Left lobe of liver (tissue), 2 donors: ENCODE results near the gene PANX3. TPM values are rescaled to one million over a fixed set of nuclear protein-coding genes. Genes with fewer than 3 reads are reported as not detected.
A peak's percentile ranks its signal among the peaks of the same experiment; 100 is the strongest.

Experiments used
- ATAC-seq: fragments of 200-7000 bp; cut with Tn5 transposase; one replicate; pipeline ENCODE4 v1.9.1; 2020; ENCODE audit warnings: mild to moderate bottlenecking, moderate library complexity
- DNase-seq: peaks from one replicate; pipeline ENCODE4 v3.0.0-alpha.2; 2020; ENCODE audit warnings: low spot score
- total RNA-seq: library from RNA; stranded (reverse); gene quantifications from one replicate; pipeline ENCODE4 v1.2.1, GENCODE V29; 2021
- donor health status: DM: no; HTN: no; CAD: no; lungs with moderate emphysema.
- donor health status: DM: no; HTN: yes; CAD: no.

PANX3 gene
- total RNA-seq, 1 donor from 2014 or later, result not detected

GRCh38 chr11:124612567-124613246 is 1.5 kb downstream of the PANX3 start:
- DNase-seq (no peak), ATAC-seq (no peak)

GRCh38 chr11:124618863-124619262 is 7.6 kb downstream of the PANX3 start:
- ATAC-seq, result no peak
- DNase-seq, result no peak

GRCh38 chr11:124622531-124623451 is 11.6 kb downstream of the PANX3 start, which contains the start of gene TBRG1:
Gene TBRG1 (plus strand): TSS chr11:124622864. CDS start chr11:124623084, 220 bp downstream.
- ATAC-seq (peak; percentile 98), DNase-seq (peak; percentile 87)

GRCh38 chr11:124623861-124624525 is 12.8 kb downstream of the PANX3 start:
- ATAC-seq (no peak), DNase-seq (no peak)

GRCh38 chr11:124625504-124626168 is 14.4 kb downstream of the PANX3 start:
- ATAC-seq (no peak), DNase-seq (no peak)

GRCh38 chr11:124627546-124627945 is 16.3 kb downstream of the PANX3 start:
- DNase-seq, result no peak
- ATAC-seq, result no peak

GRCh38 chr11:124629961-124630360 is 18.7 kb downstream of the PANX3 start:
- ATAC-seq, result no peak
- no peak for DNase-seq

- ATAC-seq (peak; percentile 44), DNase-seq (no peak)
Observed at GRCh38 chr11:124633355-124633754, 22.1 kb downstream of the PANX3 start.

GRCh38 chr11:124635932-124636331 is 24.7 kb downstream of the PANX3 start:
- no peak for DNase-seq
- ATAC-seq, result no peak

GRCh38 chr11:124638500-124638899 is 27.3 kb downstream of the PANX3 start:
- no peak for DNase-seq
- no peak for ATAC-seq

- ATAC-seq (no peak), DNase-seq (no peak)
Observed at GRCh38 chr11:124639186-124639585, 28.0 kb downstream of the PANX3 start.

- DNase-seq, result no peak
- no peak for ATAC-seq
Observed at GRCh38 chr11:124640666-124641065, 29.4 kb downstream of the PANX3 start.

- no peak for ATAC-seq
- DNase-seq, result no peak
Observed at GRCh38 chr11:124642628-124643027, 31.4 kb downstream of the PANX3 start.

GRCh38 chr11:124643042-124643604 is 31.9 kb downstream of the PANX3 start:
- no peak for DNase-seq
- ATAC-seq, result no peak

- ATAC-seq (no peak), DNase-seq (no peak)
Observed at GRCh38 chr11:124643605-124644425, 32.6 kb downstream of the PANX3 start.

GRCh38 chr11:124644426-124645280 is 33.4 kb downstream of the PANX3 start:
- ATAC-seq, result peak; percentile 98

GRCh38 chr11:124646148-124646547 is 34.9 kb downstream of the PANX3 start:
- DNase-seq (no peak), ATAC-seq (no peak)

More at GRCh38 chr11:124644426-124645280, 33.4 kb downstream of the PANX3 start:
- DNase-seq, result peak; percentile 51

GRCh38 chr11:124648610-124649009 is 37.4 kb downstream of the PANX3 start:
- DNase-seq (no peak), ATAC-seq (no peak)
